ENCODE measurements around the gene ZNF143.
A peak's percentile ranks its signal among the peaks of the same experiment; 100 is the strongest.

Gene ZNF143

DNA sequence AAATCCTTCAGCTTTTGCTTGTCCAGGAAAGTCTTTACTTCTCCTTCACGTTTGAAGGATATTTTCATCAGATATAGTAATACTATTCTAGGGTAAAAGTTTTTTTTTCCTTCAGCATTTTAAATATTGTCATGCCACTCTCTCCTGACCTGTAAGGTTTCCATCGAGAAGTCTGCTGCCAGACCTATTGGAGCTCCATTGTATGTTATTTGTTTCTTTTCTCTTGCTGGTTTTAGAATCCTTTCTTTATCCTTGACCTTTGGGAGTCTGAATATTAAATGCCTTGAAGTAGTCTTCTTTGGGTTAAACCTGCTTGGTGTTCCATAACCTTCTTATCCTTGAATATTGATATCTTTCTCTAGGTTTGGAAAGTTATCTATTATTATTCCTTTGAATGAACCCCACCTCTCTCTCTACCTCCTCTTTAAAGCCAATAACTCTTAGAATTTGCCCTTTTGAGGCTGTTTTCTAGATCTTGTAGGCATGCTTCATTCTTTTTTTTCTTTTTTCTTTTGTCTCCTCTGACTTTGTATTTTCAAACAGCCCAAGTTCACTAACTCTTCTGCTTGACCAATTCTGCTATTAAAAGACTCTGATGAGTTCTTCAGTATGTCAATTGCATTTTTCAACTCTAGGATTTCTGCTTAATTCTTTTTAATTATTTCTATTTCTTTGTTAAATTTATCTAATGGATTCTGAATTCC, 100.6 kb downstream of the ZNF143 start:
- H3K4me1 ChIP-seq (ENCODE audit: low read depth, poor library complexity, severe bottlenecking), result peaks cover 30% of the 10 kb centered on the region
- H3K9ac ChIP-seq, result no peak overlapping the region
- H4K20me1 ChIP-seq (ENCODE audit: insufficient read depth), result no peaks in the 10 kb centered on the region
- H3K4me2 ChIP-seq, result no peak overlapping the region
- H2AFZ ChIP-seq (ENCODE audit: low read depth), result no peak overlapping the region
- H3K36me3 ChIP-seq (ENCODE audit: insufficient read depth), result no peaks in the 10 kb centered on the region
- H3K27ac ChIP-seq, result no peak overlapping the region
- no peaks in the 10 kb centered on the region for H3K27me3 ChIP-seq (ENCODE audit: insufficient read depth, low read depth)
- H3K4me3 ChIP-seq (IDR thresholded peaks at IDR 0.05; ENCODE audit: insufficient read depth, low read depth, low read length), result no peak overlapping the region
- H3K79me2 ChIP-seq (ENCODE audit: insufficient read depth, low read depth), result no peaks in the 10 kb centered on the region
- TF ChIP-seq, protein P1, sequence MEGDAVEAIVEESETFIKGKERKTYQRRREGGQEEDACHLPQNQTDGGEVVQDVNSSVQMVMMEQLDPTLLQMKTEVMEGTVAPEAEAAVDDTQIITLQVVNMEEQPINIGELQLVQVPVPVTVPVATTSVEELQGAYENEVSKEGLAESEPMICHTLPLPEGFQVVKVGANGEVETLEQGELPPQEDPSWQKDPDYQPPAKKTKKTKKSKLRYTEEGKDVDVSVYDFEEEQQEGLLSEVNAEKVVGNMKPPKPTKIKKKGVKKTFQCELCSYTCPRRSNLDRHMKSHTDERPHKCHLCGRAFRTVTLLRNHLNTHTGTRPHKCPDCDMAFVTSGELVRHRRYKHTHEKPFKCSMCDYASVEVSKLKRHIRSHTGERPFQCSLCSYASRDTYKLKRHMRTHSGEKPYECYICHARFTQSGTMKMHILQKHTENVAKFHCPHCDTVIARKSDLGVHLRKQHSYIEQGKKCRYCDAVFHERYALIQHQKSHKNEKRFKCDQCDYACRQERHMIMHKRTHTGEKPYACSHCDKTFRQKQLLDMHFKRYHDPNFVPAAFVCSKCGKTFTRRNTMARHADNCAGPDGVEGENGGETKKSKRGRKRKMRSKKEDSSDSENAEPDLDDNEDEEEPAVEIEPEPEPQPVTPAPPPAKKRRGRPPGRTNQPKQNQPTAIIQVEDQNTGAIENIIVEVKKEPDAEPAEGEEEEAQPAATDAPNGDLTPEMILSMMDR (conservative IDR thresholded peaks at IDR 0.05; ENCODE audit: low read depth, low read length), result no peak

DNA sequence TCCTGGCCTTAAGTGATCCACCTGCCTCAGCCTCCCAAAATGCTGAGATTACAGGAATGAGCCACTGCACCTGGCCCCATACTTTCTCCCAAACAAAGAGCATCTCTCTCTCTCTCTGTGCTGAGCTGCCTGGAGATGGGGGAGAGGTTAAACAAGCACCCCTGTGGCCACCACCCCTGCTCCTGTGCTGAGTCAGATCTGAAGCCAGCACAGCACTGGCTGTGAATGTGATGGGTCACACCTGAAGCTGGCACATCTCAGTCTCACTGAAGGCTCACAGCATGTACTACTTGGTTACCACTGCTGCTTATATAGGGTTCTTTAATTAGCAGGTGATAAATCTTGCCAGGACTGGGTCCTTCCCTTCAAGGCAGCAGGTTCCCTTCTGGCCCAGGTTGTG, 101.9 kb downstream of the ZNF143 start:
- Histone ChIP-seq H3K4me3 (IDR thresholded peaks at IDR 0.05; ENCODE audit: insufficient read depth, low read depth, low read length) (no peak overlapping the region), H3K4me1 (ENCODE audit: low read depth, poor library complexity, severe bottlenecking) (peaks cover 35% of the 10 kb centered on the region), H3K4me2 (no peak overlapping the region), H3K36me3 (ENCODE audit: insufficient read depth) (no peaks in the 10 kb centered on the region), H3K27me3 (ENCODE audit: insufficient read depth, low read depth) (no peaks in the 10 kb centered on the region), H3K9ac (no peak overlapping the region), H3K79me2 (ENCODE audit: insufficient read depth, low read depth) (no peaks in the 10 kb centered on the region), H2AFZ (ENCODE audit: low read depth) (no peak overlapping the region), H4K20me1 (ENCODE audit: insufficient read depth) (no peaks in the 10 kb centered on the region), H3K27ac (no peak overlapping the region)
- TF ChIP-seq, protein P1 (conservative IDR thresholded peaks at IDR 0.05; ENCODE audit: low read depth, low read length), result no peak

DNA sequence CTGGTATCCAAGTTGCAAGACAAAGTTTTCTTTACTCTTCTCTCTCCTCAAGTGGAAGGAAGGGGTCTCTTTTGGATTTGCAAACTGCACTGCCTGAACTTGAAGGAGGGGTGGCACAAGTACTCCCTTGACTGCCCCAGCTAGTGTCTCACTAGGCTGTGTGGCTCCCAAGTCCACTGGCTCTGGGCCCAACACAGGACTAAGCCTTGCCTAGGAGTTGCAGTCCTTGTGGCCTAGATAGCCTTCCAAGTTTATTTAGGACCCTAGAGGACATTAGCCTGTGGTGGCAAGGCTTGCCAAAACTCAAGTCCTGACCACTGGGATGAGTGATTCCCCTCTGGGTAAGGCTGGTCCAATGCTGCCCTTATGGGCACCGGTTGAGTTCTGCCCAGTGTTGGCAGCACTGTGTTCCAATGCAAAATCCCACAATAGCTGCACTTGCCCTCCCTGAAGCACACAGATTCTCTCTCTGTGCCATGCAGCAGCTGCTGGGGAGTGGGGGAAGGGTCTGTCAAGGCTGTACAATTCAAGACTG, 102.5 kb downstream of the ZNF143 start:
- Histone ChIP-seq H3K9ac (no peak overlapping the region), H3K4me3 (IDR thresholded peaks at IDR 0.05; ENCODE audit: insufficient read depth, low read depth, low read length) (no peak overlapping the region), H4K20me1 (ENCODE audit: insufficient read depth) (no peaks in the 10 kb centered on the region), H2AFZ (ENCODE audit: low read depth) (no peak overlapping the region), H3K79me2 (ENCODE audit: insufficient read depth, low read depth) (no peaks in the 10 kb centered on the region), H3K27ac (no peak overlapping the region), H3K27me3 (ENCODE audit: insufficient read depth, low read depth) (no peaks in the 10 kb centered on the region), H3K36me3 (ENCODE audit: insufficient read depth) (no peaks in the 10 kb centered on the region), H3K4me1 (ENCODE audit: low read depth, poor library complexity, severe bottlenecking) (peaks cover 35% of the 10 kb centered on the region), H3K4me2 (no peak overlapping the region)
- TF ChIP-seq, protein P1 (conservative IDR thresholded peaks at IDR 0.05; ENCODE audit: low read depth, low read length), result no peak

- Histone ChIP-seq H4K20me1 (ENCODE audit: insufficient read depth) (no peaks in the 10 kb centered on the region), H3K27me3 (ENCODE audit: insufficient read depth, low read depth) (no peaks in the 10 kb centered on the region), H3K4me3 (IDR thresholded peaks at IDR 0.05; ENCODE audit: insufficient read depth, low read depth, low read length) (no peak overlapping the region), H3K4me2 (peak overlapping the region; percentile 44), H2AFZ (ENCODE audit: low read depth) (0 out of 2 replicates have a peak overlapping the region, but pooled peaks have one; percentile 31), H3K4me1 (ENCODE audit: low read depth, poor library complexity, severe bottlenecking) (peaks cover 45% of the 10 kb centered on the region), H3K27ac (peak overlapping the region; percentile 34; the same call in 1 of the 2 replicates), H3K79me2 (ENCODE audit: insufficient read depth, low read depth) (no peaks in the 10 kb centered on the region), H3K9ac (no peak overlapping the region), H3K36me3 (ENCODE audit: insufficient read depth) (no peaks in the 10 kb centered on the region)
- TF ChIP-seq, protein P1 (conservative IDR thresholded peaks at IDR 0.05; ENCODE audit: low read depth, low read length), result no peak
Observed at GRCh38 chr11:9565822-9566560, 105.2 kb downstream of the ZNF143 start.

All from KMS-11 (cell line).